ENCODE data around the gene SYTL2.

The SYTL2 gene

DNA sequence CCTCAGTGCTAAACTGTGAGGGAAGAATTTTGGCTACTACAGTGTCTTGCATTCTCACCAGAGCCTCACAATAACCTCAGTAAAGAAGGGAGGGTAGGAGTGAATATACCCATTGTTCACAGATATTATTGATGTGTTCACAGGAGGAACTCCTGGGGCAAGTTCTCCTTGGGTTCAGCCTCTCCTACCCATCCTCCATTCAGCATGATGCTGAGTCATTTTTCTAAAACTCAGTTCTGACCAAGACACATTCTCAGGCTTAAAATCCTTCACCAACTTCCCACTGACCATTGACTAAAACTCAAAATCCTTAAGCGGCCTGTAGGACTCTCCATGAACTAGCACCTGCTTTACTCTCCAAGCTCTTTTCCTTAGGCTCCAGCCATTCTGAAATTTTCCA lies 48.7 kb downstream of the SYTL2 start:
- no peak overlapping the region for H3K4me3 ChIP-seq (replicated peaks; ENCODE audit: low read depth, low read length)
- TF ChIP-seq, protein P1, sequence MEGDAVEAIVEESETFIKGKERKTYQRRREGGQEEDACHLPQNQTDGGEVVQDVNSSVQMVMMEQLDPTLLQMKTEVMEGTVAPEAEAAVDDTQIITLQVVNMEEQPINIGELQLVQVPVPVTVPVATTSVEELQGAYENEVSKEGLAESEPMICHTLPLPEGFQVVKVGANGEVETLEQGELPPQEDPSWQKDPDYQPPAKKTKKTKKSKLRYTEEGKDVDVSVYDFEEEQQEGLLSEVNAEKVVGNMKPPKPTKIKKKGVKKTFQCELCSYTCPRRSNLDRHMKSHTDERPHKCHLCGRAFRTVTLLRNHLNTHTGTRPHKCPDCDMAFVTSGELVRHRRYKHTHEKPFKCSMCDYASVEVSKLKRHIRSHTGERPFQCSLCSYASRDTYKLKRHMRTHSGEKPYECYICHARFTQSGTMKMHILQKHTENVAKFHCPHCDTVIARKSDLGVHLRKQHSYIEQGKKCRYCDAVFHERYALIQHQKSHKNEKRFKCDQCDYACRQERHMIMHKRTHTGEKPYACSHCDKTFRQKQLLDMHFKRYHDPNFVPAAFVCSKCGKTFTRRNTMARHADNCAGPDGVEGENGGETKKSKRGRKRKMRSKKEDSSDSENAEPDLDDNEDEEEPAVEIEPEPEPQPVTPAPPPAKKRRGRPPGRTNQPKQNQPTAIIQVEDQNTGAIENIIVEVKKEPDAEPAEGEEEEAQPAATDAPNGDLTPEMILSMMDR (IDR thresholded peaks at IDR 0.05; ENCODE audit: low read depth, low read length, missing control alignments): no peak
- no peak for DNase-seq (ENCODE audit: extremely low read depth, low read depth)

DNA sequence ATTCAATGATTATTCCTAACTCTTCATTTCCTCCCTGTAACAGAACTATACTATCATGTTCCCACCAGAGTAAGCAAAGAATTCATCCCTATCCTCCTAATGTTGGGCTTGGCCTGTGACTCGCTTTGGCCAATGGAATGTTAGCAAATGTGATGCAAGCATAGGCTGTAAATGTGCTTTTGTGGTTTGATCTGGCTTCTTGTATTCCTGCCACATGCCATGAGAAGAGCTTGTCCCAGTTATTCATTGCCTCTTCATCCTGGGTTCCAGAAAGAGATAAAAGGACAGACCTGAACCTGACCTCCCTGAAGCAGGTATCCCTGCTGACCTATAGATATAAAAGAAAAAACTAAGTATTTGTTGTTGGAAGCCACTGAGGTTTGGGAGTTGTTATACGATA lies 51.0 kb downstream of the SYTL2 start:
- peak; percentile 66 for DNase-seq (ENCODE audit: extremely low read depth, low read depth)
- TF ChIP-seq, protein P1 (IDR thresholded peaks at IDR 0.05; ENCODE audit: low read depth, low read length, missing control alignments): no peak

DNA sequence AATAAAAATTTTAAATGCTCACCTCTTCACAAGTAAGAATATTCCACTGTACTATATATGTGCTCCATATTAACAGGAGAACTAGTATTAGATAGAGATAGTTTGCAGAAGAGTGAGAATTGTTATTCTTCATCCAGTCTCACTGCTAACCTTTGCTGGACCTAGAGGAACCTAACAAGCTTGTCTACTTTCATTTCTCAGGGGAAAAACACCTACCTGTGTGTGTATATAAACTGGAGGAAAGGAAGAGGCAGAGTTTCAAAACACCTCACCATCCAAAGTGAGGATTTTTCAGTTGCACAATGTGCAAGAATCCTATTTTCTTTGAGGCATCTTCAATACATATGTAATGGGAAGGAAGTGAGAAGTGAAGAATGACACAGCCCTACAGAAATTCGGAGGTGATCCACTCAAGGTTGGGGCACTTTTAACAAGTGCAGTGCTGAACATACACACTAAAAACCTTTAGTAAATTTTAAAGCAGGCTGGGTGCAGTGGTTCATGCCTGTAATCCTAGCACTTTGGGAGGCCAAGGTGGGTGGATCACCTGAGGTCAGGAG lies 52.4 kb downstream of the SYTL2 start:
- no peak for DNase-seq (ENCODE audit: extremely low read depth, low read depth)
- TF ChIP-seq, protein P1 (IDR thresholded peaks at IDR 0.05; ENCODE audit: low read depth, low read length, missing control alignments): no peak
- H3K4me3 ChIP-seq (replicated peaks; ENCODE audit: low read depth, low read length): no peak overlapping the region

More for the DNA sequence above, 51.0 kb downstream of the SYTL2 start:
- H3K4me3 ChIP-seq (replicated peaks; ENCODE audit: low read depth, low read length): no peak overlapping the region

DNA sequence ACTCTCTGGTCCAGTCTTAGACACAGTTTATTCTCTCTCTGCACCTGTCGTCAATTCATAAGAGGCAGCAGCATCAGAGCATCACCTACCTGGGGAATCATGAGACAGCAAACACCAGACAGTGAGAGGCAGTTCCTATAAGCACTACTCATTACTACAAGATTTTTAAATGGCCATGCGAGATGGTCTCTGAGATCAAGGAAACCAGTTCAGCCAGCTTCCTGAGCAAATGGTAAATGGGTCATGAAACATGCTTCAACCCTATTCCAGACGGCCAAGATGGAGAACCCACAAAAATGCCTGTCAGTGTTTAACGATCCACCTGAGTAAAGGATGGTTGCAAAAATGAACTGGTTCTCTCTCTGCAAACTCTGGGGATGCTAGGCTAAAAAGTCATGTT lies 52.9 kb downstream of the SYTL2 start:
- no peak overlapping the region for H3K4me3 ChIP-seq (replicated peaks; ENCODE audit: low read depth, low read length)
- TF ChIP-seq, protein P1 (IDR thresholded peaks at IDR 0.05; ENCODE audit: low read depth, low read length, missing control alignments): no peak
- DNase-seq (ENCODE audit: extremely low read depth, low read depth): no peak

DNA sequence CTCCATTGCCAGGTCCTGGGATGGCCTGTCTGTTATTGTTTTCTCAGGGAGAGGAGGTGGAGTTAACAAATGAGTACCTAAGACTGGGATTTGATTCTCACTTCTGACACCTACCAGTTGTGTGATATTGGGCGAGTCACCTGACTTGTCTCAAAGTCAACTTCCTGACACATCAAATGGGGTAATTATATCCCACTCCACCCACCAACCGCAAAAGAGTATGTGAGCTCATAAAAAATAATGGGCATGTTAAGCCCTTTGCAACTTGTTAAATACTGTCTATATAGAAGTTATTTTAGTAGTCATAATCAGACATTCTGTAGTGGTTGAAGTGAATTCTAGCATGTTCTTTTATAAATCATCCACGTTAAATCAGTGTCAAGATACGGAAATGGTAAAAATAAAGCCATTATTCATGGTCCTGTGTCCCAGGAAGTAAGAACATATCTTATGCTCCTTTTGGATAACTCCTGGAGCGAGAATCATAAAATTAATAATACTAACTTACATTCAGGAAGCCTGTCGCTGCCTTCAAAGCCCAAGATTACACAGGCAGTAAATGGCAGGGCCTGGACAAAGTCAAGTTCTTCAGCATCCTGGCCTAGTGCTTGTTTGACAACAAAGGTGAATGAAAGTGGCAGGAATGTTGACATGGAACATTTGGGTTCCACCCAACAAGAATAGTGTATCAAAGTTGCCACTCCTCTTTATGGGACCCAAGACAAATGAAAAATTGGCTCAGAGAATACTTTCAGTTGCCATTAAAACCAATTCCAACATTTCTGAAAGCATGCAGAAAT lies 54.3 kb downstream of the SYTL2 start:
- DNase-seq (ENCODE audit: extremely low read depth, low read depth): no peak
- TF ChIP-seq, protein P1 (IDR thresholded peaks at IDR 0.05; ENCODE audit: low read depth, low read length, missing control alignments): no peak
- no peak overlapping the region for H3K4me3 ChIP-seq (replicated peaks; ENCODE audit: low read depth, low read length)

DNA sequence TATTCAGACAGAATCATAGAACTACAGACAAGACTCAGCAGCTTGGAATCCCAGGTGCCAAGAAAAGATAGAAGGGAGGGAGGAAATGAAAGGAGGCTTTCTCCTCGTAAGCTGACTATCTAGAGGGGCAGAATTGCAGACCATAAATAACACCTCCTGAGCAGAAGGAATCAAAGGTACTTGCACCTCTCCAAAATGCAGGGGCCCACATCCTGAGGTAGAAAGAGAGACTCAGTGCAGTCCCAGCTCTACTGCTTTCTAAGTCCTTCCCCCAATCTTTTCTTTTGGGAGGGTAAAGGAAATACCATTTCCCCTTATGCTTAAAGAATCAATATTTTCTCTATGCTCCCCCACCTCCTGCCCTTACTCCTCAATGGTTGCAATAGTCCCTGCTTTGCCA lies 55.2 kb downstream of the SYTL2 start:
- H3K4me3 ChIP-seq (replicated peaks; ENCODE audit: low read depth, low read length): no peak overlapping the region
- no peak for DNase-seq (ENCODE audit: extremely low read depth, low read depth)
- TF ChIP-seq, protein P1 (IDR thresholded peaks at IDR 0.05; ENCODE audit: low read depth, low read length, missing control alignments): no peak
